HG03442 (cell line): ENCODE data around the gene PTGER3.
A peak's percentile ranks its signal among the peaks of the same experiment; 100 is the strongest.
"Not testable (repeated sequence)": the region's sequence is repeated elsewhere in the genome, so short reads cannot be mapped to it uniquely, and the experiment has no call there.

Source experiments
- ATAC-seq: cut with Tn5 transposase; IDR thresholded peaks from one replicate; pipeline ENCODE4 v1.9.1; 2021; ENCODE audit warnings: mild to moderate bottlenecking, moderate library complexity; ENCODE audit not compliant: unreplicated experiment

The PTGER3 gene

GRCh38 chr1:70961374-70961975 lies 86.1 kb downstream of the PTGER3 start:
- ATAC-seq = no peak

- no peak for ATAC-seq
Observed at GRCh38 chr1:70948396-70949017, 99.1 kb downstream of the PTGER3 start.

GRCh38 chr1:70947835-70948234 lies 99.8 kb downstream of the PTGER3 start:
- no peak for ATAC-seq

- ATAC-seq = no peak
Observed at GRCh38 chr1:70945676-70946075, 101.9 kb downstream of the PTGER3 start.

GRCh38 chr1:70945251-70945650 lies 102.4 kb downstream of the PTGER3 start:
- ATAC-seq = no peak

- ATAC-seq = no peak
Observed at GRCh38 chr1:70941563-70941962, 106.1 kb downstream of the PTGER3 start.

- not testable (repeated sequence) for ATAC-seq
Observed at GRCh38 chr1:70940398-70940797, 107.2 kb downstream of the PTGER3 start.

GRCh38 chr1:70934194-70934961 lies 113.2 kb downstream of the PTGER3 start:
- ATAC-seq = no peak

GRCh38 chr1:70930062-70930461 lies 117.6 kb downstream of the PTGER3 start:
- peak; percentile 45 for ATAC-seq

- no peak for ATAC-seq
Observed at GRCh38 chr1:70922196-70922595, 125.4 kb downstream of the PTGER3 start.
